ENCODE measurements around the gene MICAL2.

- TF ChIP-seq, protein P1, sequence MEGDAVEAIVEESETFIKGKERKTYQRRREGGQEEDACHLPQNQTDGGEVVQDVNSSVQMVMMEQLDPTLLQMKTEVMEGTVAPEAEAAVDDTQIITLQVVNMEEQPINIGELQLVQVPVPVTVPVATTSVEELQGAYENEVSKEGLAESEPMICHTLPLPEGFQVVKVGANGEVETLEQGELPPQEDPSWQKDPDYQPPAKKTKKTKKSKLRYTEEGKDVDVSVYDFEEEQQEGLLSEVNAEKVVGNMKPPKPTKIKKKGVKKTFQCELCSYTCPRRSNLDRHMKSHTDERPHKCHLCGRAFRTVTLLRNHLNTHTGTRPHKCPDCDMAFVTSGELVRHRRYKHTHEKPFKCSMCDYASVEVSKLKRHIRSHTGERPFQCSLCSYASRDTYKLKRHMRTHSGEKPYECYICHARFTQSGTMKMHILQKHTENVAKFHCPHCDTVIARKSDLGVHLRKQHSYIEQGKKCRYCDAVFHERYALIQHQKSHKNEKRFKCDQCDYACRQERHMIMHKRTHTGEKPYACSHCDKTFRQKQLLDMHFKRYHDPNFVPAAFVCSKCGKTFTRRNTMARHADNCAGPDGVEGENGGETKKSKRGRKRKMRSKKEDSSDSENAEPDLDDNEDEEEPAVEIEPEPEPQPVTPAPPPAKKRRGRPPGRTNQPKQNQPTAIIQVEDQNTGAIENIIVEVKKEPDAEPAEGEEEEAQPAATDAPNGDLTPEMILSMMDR (IDR thresholded peaks at IDR 0.05), result peak in 5 of 6 experiments; percentile 19 to 73 (median 69)
- no peak for TF ChIP-seq POLR2A (IDR thresholded peaks at IDR 0.05)
Measured at GRCh38 chr11:12288212-12288930, 178.0 kb downstream of the MICAL2 start.
